Stimulated activated CD4-positive, alpha-beta T cell treated with anti-CD3 and anti-CD28 coated beads, TNF-alpha, amount 100 ng/mL, for 24 hours (primary cell): ENCODE results near the gene OTOG.
A peak's percentile ranks its signal among the peaks of the same experiment; 100 is the strongest.

Experiments used
- DNase-seq, 3 experiments: peaks; one replicate each; pipeline ENCODE4 v3.0.0-alpha.2; 2020; ENCODE audit warnings: low read depth in 3 of 3

OTOG gene

GRCh38 chr11:17538054-17538453 lies 9.0 kb upstream of the OTOG start:
- DNase-seq, result no peak

- no peak for DNase-seq
These were observed 8.3 kb upstream of the OTOG start for GRCh38 chr11:17538731-17539130.

- no peak for DNase-seq
These were observed 6.3 kb upstream of the OTOG start for GRCh38 chr11:17540807-17541206.

GRCh38 chr11:17541330-17541885 lies 5.7 kb upstream of the OTOG start:
- DNase-seq, result no peak

- no peak for DNase-seq
These were observed 4.8 kb upstream of the OTOG start for GRCh38 chr11:17542249-17542648.

GRCh38 chr11:17543041-17543440 lies 4.0 kb upstream of the OTOG start:
- no peak for DNase-seq

GRCh38 chr11:17543574-17544180 lies 3.4 kb upstream of the OTOG start:
- no peak for DNase-seq

GRCh38 chr11:17544181-17544622 lies 2.9 kb upstream of the OTOG start, which contains the start of gene USH1C:
Gene USH1C (minus strand): TSS chr11:17544416. CDS start chr11:17544307, 109 bp downstream.
- peak in 1 of 3 experiments; percentile 34 for DNase-seq

- no peak for DNase-seq
These were observed 819 bp upstream of the OTOG start for GRCh38 chr11:17546240-17546639.

GRCh38 chr11:17547932-17548331 lies 873 bp downstream of the OTOG start:
- no peak for DNase-seq

GRCh38 chr11:17548444-17548843 lies 1.4 kb downstream of the OTOG start:
- no peak for DNase-seq

- no peak for DNase-seq
These were observed 3.6 kb downstream of the OTOG start for GRCh38 chr11:17550450-17551346.

GRCh38 chr11:17551347-17552040 lies 4.4 kb downstream of the OTOG start:
- no peak for DNase-seq

GRCh38 chr11:17552041-17552355 lies 4.9 kb downstream of the OTOG start:
- no peak for DNase-seq

- no peak for DNase-seq
These were observed 5.6 kb downstream of the OTOG start for GRCh38 chr11:17552392-17553248.

GRCh38 chr11:17553249-17553546 lies 6.1 kb downstream of the OTOG start:
- DNase-seq, result no peak

GRCh38 chr11:17554487-17554886 lies 7.4 kb downstream of the OTOG start:
- no peak for DNase-seq

GRCh38 chr11:17556999-17557398 lies 9.9 kb downstream of the OTOG start:
- DNase-seq, result no peak

- no peak for DNase-seq
These were observed 11.1 kb downstream of the OTOG start for GRCh38 chr11:17558025-17558780.

- no peak for DNase-seq
These were observed 11.9 kb downstream of the OTOG start for GRCh38 chr11:17558916-17559315.
